CD4-positive, alpha-beta T cell treated with Interleukin-21 for 1 hour (primary cell): ENCODE data around the gene E2F6.

Experiments used
- DNase-seq: peaks from one replicate; pipeline ENCODE4 v3.0.0-alpha.2; 2020

The E2F6 gene

DNA sequence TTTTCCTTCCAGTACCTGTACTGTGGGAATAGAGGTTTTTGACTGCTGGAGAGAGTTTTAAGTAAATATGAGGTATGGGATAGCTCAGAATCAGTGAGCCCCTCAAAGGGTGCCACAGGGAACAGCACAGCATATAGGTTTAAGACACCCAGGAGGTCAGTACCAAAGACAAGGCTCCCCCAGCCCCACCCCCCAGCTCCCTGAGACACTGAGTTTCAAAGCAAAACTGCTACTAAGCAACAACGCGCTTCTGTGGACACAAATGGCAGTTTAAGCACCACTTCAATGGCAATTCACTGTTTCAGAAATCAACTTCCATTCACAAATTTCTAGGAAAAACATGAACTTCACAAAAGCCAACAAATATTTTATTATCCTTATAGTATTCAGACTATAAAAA, 15.2 kb downstream of the E2F6 start:
- no peak for DNase-seq

DNA sequence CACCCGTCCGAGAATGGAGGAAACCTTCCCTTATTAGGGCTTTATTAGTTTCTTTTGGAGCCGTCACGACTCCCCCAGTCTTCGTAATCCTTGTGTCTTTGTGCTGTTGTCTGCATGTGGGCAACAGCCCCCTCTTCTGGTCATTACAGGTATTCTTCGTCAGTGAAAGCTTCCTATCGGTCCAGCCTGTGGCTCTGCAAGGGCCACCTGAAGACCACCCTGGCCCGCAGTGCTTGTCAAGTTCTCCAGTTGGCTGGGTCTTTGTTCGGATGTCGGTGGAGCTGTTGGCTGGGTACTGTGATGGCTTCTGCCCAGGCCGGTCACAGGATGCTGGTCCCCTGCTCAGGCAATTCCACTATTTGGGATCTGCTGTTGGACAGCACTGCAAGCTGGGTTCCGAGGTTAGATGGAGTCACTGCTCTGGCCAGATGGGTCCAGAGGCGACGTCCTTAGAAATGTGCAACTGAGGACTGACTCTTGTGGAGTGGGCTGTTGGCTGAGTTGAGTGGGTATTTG, 19.2 kb downstream of the E2F6 start:
- peak; percentile 67 for DNase-seq

DNA sequence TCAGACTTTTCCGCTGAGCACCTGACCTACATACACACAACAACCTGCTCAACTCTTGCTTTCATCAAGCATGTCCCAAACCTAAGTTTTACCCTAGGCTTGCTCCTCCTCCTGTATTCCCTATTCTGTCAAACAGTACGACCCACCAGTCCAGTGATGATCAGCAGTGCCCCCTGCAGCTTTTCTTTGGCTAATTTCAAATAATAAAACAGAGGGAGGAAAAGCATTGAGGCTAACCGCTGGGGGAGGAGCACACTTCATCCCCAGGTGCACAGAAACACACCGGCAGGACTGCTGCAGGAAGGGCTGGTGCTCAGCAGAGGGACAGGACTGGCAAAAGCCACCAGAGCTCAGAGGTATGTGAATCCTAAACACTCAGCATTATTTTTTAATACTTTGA, 21.2 kb downstream of the E2F6 start:
- no peak for DNase-seq

DNA sequence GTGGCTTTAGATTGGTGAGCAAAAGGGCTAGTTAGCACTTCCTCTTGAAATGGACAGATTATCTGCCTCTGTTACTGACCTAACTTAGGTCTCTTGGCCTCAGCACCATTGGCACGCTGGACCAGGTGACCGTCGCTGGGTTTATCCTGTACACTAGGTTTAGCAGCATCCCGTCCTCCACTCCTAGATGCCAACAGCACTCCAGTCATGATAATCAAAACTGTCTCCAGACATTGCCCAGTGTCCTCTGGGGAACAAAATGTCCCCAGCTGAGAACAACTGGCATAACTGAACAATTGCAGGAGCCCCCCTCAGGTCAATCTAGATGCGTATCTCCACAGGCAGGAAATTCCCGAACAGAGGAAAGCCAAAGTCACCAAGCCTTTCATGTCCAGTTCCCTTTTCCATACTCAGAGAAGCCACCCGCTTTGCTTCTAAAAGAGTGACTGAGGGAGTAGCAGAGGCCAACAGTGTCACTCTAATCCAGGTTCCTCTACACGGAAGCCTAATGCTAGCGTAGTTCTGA, 27.3 kb downstream of the E2F6 start:
- DNase-seq: no peak

DNA sequence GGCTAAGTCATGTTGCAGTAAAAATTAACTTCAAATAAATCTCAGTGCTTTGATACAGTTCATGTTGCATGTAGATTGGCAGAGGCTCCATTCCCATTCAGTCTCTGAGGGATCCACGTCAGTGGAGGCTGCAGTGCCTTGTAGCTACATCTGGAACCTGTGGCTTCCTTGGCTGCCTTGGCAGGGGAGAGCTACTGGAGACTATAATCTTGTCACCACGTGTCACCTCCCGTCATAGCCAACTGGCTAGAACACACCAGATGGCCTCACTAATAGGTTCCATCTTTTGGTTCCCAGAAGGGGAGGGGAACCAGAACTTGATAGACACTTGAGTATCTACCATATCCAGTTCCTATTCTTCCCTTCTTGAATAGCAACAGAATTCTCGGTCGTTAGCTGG, 28.4 kb downstream of the E2F6 start:
- no peak for DNase-seq

DNA sequence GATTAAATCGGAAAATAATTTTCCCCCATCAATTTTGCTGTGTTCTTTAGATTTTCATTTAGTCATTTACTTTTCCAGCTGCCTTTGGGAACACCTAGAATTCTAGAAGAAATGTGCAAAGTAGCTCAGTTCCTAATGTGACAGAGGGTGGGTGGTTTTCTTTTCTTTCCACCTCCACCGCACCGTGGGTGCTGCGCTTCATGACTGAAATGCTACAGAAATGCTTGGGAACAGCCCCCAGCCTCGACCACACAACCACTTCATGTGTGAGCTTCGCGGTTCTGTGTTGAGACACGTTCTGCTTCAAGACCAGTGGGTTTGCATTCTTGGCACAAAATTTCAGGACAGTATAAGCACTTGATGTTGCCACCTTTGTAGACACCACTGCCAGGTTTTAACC, 30.9 kb downstream of the E2F6 start:
- no peak for DNase-seq

DNA sequence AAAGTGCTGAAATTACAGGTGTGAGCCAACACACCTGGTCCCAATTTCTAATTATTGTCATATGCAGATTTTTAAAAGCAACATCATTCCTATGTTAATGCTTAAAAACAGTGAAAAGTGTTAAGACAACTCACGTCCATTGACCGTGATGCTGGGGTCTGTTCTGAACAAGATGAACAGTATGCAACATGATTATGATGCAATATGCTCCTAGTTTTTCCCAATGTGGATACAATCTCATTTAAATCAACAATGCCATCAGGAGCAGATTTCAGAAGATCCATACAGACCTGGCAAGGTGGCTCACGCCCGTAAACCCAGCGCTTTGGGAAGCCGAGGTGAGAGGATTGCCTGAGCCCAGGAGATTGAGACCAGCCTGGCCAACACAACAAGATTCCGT, 31.5 kb downstream of the E2F6 start:
- DNase-seq: no peak

DNA sequence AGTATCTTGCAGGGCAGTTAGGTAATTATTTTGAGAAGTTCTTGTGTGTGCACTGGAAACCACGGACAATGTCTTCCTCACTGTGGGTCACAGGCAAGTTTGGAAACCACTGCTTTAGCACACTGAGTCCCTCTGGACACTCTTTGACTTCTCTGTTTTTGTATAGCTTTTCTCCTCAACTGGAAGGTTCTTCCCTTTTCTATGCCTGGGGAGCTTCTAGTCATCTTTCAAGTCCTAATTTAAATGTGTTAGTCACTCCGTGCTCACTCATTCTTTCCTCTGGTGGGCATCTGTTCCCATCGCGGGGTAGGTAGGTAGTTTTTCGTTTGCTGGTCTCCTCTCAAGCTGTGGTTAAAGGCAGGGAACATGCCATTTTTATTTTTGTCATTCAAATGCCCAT, 32.1 kb downstream of the E2F6 start:
- DNase-seq: no peak

DNA sequence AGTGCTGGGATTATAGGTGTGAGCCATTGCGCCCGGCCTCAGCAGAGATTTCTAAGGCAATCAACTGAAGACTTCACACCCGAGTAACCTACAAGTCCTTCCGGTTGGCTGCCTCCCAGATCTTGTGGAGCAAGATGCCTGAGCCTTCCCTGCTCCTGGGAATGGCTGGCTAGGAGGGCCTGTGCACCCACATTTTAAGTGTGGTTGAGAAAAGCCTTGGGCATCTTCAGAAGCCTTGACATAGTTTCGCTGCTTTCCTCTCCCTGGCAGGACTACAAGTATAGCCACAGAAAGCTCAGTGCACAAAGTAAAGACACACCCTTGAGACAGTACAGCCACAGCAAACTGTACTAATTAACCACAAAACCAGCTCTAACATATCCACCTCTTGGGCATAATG, 35.2 kb downstream of the E2F6 start:
- no peak for DNase-seq

DNA sequence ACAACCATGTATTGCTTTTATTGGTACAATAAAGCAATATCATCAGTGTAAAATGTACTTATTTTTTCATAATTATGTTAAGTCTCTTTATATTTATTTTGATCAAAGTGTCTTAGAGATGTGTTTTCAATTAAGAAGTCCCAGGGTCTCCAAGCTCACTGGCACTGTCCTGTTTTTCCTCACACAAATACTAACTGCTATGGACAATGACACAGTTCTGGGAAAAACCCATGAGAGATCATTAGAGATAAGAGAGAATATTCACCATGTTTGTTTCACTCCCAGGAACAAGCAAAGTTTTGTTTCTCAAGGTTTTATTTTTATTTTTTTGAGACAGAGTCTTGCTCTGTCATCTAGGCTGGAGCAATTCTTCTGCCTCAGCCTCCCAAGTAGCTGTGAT, 38.7 kb downstream of the E2F6 start:
- no peak for DNase-seq

DNA sequence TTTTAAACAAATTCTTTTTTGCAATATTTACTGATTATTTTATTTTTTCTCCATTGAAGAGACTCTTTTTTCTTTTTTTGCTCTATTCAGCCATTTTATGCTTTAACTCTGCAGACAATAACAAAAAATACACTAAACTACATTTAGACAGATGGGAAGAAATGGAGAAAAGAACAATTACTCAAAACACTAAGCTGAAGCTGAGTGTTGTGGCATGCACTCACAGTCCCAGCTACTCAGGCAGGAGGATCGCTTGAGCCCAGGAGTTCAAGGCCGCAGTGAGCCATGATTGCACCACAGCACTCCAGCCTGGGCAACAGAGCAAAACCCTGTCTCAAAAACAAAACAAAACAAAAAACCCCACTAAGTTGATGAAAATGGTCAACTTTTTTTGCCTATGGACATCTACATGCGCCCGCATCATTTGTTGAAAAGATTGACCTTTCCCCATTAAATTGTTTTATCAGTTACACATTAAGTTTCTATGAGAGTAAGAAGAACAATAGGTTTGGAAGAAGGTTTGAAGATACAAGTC, 43.0 kb downstream of the E2F6 start:
- no peak for DNase-seq

DNA sequence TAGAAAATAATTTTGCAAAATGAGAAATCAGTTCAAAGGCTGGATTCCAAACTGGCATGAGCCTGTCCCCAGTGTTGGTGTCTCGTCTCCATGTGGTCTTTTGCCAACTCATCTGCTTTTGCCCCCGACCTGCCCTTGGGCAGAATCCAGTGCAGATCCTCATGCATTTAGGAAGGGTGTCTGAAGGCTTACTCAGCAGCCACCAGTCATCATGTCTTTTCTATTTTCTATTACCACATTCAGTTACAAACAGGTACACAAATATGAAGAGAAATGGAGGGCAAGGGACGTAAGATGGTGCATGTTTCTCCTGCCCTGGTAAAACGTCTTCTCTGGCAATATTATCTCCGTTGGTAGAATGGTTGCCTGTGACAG, 43.5 kb downstream of the E2F6 start:
- DNase-seq: no peak

DNA sequence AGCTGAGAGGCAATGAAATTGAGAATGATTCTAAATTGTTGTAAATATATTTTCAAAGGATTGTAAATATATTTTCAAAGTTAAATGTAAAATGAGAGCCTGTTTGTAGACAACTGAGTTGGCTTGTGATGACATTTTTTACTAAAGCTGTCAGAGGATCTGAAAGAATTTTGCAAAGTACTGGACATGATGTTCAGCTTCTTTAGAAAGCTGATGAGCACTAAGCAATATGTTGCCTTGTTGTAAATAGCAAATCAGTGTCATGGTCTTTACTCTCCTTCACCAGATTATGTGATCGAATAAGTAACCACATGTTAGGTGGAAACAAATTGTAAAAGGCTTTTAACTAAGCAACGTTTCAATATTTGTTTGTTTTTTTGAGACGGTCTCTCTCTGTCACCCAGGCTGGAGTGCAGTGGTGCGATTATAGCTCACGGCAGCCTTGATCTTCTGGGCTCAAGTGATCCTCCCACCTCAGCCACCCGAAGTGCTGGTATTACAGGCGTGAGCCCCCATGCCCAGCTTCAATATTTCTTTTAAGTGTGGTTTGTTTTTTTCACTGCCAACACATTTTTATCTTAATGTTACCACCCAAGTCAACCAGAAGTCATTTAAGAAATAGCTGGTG, 44.0 kb downstream of the E2F6 start:
- DNase-seq: no peak

DNA sequence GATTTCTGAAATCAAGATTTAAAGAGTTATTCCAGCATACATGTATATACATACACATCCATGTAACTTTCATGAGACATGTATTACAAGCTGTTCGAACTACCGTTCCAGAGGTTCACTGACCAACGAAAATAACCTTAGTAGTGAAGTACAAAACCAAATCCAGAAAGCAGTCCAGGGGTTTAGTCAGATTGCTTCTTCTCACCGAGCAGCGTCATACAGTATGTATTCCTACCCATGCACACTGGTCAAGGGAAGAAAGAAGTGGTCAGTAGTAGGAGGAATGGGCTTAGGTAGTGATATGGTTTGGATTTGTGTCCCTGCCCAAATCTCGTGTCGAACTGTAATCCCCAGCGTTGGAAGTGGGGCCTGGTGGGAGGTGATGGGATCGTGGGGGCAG, 45.3 kb downstream of the E2F6 start:
- DNase-seq: no peak

DNA sequence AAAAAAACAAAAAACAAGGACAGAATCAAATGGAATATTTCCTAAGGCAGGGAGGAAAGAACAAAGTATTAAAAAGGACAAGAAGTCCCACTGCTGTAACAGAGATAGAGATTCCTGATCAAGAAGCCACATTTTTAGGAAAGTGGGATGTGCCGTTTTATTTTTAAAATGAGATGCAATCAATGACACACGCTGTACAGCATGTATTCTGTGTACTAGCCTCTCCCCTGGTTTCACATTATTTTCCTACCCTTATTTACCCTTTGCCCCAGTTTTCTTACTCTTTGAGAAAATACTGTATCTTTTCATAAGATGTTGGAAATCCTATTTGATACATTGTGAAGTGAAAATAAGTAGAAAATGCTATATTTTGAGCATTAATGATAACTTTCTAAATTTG, 45.8 kb downstream of the E2F6 start:
- no peak for DNase-seq

DNA sequence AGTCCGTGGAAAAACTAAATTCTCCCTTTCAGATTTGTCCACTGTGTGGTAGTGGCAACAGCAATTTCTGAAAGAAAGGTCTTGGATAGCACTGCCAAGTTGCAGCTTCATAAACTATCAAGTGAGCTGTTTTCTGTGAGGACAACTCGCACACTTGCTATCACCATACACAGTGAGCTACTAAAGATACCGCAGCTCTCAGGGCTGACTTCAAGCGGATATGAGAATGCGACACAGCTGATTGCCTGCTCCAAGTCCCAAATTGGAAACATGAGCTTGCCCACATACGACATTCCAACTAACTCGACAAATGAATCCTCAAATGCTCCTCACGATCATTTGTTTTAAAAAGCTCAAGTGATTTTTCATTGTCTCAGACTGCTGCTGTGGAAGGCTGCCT, 46.2 kb downstream of the E2F6 start:
- DNase-seq: no peak

DNA sequence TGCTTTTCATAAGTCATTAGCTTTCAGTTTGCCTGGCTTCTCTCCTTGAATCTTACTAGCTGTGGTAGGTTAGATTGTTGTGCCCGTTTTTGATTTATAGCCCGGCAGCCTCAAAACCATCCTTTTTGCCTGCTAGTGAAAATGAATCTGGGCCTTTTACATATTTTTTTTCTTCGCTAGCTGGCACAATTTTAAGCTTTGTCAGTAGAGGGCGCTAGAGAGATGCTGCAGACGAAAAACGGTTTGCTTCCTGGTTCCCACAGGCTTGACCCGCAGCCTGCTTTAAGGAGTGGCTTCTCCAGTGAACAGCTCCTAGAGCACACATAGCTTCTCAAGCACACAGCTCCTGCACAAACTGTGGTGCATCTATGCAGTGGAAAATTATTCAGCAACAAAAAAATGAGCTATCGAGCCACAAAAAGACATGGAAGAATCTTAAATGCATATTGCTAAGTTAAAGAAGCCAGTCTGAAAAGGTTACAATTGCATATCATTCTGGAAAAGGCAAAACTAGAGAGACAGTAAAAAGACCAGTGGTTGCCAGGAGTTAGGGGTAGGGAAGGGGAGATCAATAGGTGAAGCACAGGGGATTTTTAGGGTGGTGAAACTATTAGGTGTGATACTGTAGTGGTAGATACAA, 47.9 kb downstream of the E2F6 start:
- no peak for DNase-seq

DNA sequence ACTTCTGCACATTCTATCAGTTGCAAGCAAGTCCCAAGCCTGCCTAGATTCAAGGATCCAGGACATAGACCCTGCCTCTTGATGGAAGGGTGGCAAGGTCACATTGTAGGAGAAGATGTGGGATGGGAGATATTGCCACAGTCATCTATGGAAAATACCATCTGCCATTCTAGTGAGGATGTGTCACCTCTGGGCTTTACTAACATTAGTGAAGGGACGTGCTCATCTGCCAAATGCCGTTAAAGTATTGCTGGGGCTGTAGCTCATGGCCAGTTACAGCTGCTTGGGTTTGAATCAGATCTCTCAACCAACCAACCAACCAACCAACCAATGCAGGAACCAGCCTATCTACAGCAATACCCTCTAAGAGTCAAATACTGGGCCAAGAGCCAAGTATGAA, 49.0 kb downstream of the E2F6 start:
- DNase-seq: no peak

DNA sequence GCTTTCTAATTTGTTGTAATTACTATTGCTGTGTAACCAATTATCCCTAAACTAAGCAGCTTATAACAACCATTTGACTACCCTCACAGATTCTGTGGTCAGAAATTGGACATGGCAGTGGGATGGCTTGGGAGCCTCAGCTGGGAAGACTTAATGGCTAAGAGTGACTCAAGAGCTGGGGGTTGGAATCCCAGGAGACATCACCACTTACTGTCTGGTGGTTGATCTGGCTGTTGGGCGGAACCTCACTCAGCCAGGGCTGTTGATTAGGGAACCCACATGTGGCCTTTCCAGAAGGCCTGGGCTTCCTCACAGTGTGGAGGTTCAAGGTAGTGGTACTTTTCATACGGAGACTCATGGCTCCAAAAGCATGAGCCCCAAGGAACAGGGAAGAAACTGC, 49.8 kb downstream of the E2F6 start:
- DNase-seq: no peak

DNA sequence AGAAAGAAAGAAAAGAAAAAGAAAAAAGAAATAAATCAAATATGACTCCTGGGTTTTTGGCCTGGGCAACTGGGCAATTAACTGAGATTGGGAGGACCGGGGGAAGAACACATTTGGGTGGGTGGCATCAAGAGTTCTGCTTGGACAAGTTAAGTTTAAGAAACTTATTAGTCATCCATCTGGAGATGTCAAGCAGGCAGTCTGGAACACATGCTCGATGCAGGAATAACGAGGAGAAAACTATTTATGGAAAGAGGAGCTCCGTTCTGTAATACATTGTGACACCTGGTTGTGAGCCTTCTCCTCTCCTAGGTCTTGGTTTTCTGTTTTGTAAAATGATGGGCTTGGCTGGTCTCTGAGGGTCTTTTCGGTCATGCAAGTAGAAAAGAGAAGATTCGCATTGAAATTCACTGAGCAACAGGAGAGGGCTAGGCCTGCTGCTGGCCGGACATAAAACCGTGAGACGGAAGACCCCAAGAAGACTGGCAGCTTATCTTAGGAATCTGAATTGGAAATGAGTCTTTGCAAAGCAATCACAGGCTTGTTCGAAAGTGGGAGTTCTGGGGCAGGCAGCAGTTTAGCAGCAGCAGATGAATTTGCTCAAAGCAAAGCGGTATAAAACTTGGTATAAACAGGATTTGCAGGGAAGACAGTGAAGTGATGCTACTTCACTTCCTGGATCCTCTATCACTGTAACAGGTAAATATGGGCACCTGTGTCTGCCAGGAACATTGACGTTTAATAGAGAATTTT, 51.4 kb downstream of the E2F6 start:
- DNase-seq: no peak

DNA sequence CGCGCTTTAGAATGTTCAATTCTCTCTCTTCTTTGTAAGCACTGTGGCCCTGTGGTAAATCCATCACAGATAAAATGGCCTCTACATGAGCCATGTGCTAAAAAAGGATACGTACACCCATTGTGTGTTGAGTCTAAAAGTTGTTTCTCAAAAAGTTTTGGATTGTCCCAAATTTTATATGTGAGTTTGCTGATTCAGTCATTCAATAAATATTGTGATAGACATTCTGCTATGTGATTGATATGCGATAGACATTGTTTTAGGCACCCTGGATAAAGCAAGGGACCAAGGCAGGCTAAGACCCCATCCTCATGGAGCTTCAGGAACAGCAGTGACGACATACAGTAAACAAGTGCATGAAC, 53.5 kb downstream of the E2F6 start:
- DNase-seq: no peak

DNA sequence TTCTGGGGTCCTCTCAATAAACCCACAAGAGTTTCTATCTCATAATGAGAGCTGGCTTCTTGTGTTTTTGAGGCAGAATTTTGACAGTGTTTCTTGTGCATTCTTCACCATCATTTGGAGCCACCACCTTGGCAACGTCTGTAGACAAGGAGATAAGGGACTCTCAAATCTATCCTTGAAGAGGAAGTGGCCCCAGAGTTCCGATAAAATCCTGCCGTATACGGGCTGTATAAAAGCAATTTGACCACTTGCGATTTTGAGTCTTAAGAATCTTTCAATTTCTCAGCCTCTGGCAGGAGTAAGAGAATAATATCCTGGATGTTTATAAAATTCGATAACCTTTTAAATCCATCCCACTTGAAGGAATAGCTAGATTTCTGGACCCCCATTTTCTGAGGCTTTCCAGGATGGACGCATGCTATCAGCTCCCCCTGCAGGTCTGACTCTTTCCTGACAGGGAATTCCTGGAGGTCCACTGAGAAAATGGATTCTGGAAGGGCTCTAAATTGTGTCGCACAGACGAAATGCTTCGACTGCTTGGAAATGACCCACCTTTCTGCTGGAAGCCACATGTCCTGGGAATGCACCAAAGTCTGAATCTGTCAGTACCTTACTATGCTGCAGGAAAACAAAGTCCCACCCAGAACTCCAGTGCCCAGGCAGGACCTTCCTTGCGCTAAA, 54.1 kb downstream of the E2F6 start:
- peak; percentile 4 for DNase-seq

DNA sequence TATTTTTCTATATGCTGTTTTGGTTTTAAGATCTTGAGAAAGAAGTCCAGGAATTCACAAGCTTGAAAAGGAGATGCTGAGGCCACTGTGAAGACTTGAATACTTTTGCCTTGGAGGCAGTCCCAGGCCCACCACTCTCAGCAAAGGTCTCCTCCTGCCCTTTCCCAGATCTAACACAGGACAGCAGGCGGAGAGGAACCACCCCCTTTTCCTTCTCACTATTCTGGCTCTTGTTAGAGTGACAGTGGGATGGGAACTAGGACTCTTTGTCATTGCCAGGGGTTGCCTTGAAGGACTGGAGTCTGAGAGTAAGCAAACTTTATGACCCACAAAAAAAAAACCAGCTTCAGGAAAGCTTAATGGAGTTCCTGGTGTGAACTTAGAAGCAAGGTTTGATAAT, 54.7 kb downstream of the E2F6 start:
- DNase-seq: no peak
